ENCODE measurements around the gene KLHDC8A. TPM values are rescaled to one million over a fixed set of nuclear protein-coding genes. Genes with fewer than 3 reads are reported as not detected.

KLHDC8A gene
- total RNA-seq, 8 experiments from 2014 or later = 0.31 to 100 (median 33.0) TPM; not detected in 2

- WGBS, 10 experiments = 21 to 72% (median 60%) methylated on average over 1 to 7 of the region's 7 CpGs; no CpG with 5 or more reads in 1 of the 10 experiments
- Histone ChIP-seq H3K27ac (no peak overlapping the region), H3K4me1 (replicated peaks in 1 of 2) (peaks cover 0 to 4% of the 10 kb centered on the region in 2 donors), H3K4me3 (no peak overlapping the region)
- in situ Hi-C loops (cut with MboI; ENCODE audit: low pct_unique_long_range_greater_than_20kb in 2 of 9, low sequenced_read_pairs in 9 of 9, unreplicated experiment in 9 of 9) = loop anchor here in 3 of 9 experiments (5.0 to 25.0 kb wide), 3 partner anchors 149 to 187 kb away; no protein-coding TSS in a partner anchor
- no peak for ATAC-seq (replicated peaks in 6 of 8)
These were observed 18.7 kb downstream of the KLHDC8A start for GRCh38 chr1:205338011-205338410.

DNA sequence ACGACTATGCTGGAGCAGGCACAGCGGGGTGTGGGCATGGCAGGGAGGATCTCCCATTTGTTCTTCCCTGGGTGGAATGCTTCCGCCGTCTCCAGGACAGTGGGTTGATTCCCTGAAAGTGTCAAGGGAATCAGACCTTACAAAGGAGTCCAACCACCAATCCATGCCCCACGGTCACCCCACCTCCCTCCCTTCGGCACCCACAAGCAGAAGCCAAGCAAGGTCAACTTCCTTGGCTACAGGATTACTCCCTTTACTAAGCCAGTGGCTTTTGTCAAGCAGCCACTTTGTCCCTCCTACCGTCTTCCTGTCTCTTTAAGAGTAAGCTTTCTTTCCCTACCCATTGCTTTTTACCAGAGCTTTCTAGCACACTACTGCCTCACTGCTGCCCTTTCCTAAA, 19.2 kb downstream of the KLHDC8A start:
- Histone ChIP-seq H3K4me1 (replicated peaks in 1 of 2) (peaks cover 0 to 2% of the 10 kb centered on the region in 2 donors), H3K27ac (no peak overlapping the region), H3K4me3 (no peak overlapping the region)
- no peak for ATAC-seq (replicated peaks in 6 of 8)
- 0 to 82% (median 52%) methylated on average over 1 to 7 of the region's 7 CpGs; no CpG with 5 or more reads in 2 of the 10 experiments for WGBS, 10 experiments
- in situ Hi-C loops (cut with MboI; ENCODE audit: low pct_unique_long_range_greater_than_20kb in 2 of 9, low sequenced_read_pairs in 9 of 9, unreplicated experiment in 9 of 9) = loop anchor here in 3 of 9 experiments (5.0 to 25.0 kb wide), 3 partner anchors 150 to 187 kb away; no protein-coding TSS in a partner anchor

GRCh38 chr1:205335692-205336091, 21.0 kb downstream of the KLHDC8A start:
- H3K4me3 ChIP-seq = no peak overlapping the region
- peak; percentile 89 to 100 (median 94) for ATAC-seq (replicated peaks in 6 of 8)
- in situ Hi-C loops (cut with MboI; ENCODE audit: low pct_unique_long_range_greater_than_20kb in 2 of 9, low sequenced_read_pairs in 9 of 9, unreplicated experiment in 9 of 9) = loop anchor here in 3 of 9 experiments (5.0 to 25.0 kb wide), 3 partner anchors 152 to 189 kb away; no protein-coding TSS in a partner anchor
- peaks cover 0 to 4% of the 10 kb centered on the region in 2 donors for H3K4me1 ChIP-seq (replicated peaks in 1 of 2)
- no peak overlapping the region for H3K27ac ChIP-seq
- WGBS, 10 experiments = 0 to 25% (median 0%) methylated on average over 1 to 4 of the region's 4 CpGs; no CpG with 5 or more reads in 3 of the 10 experiments

- in situ Hi-C loops (cut with MboI; ENCODE audit: low pct_unique_long_range_greater_than_20kb in 2 of 9, low sequenced_read_pairs in 9 of 9, unreplicated experiment in 9 of 9) = loop anchor here in 2 of 9 experiments (10.0 to 25.0 kb wide), 2 partner anchors 155 to 193 kb away; no protein-coding TSS in a partner anchor
- Histone ChIP-seq H3K27ac (no peak overlapping the region), H3K4me3 (no peak overlapping the region), H3K4me1 (replicated peaks in 1 of 2) (peaks cover 0 to 4% of the 10 kb centered on the region in 2 donors)
- no peak for ATAC-seq (replicated peaks in 6 of 8)
- WGBS, 10 experiments = 0 to 90% (median 80%) methylated on average over 1 to 11 of the region's 11 CpGs; no CpG with 5 or more reads in 1 of the 10 experiments
These were observed 24.5 kb downstream of the KLHDC8A start for GRCh38 chr1:205332015-205332791.

- in situ Hi-C loops (cut with MboI; ENCODE audit: low pct_unique_long_range_greater_than_20kb in 2 of 9, low sequenced_read_pairs in 9 of 9, unreplicated experiment in 9 of 9) = loop anchor here in 2 of 9 experiments (10.0 to 25.0 kb wide), 2 partner anchors 157 to 195 kb away; no protein-coding TSS in a partner anchor
- Histone ChIP-seq H3K27ac (no peak overlapping the region), H3K4me3 (no peak overlapping the region), H3K4me1 (replicated peaks in 1 of 2) (peaks cover 2 to 6% of the 10 kb centered on the region in 2 donors)
- WGBS, 10 experiments = 50 to 83% (median 78%) methylated on average over 1 to 2 of the region's 2 CpGs; no CpG with 5 or more reads in 4 of the 10 experiments
- ATAC-seq (replicated peaks in 6 of 8) = no peak
These were observed 26.6 kb downstream of the KLHDC8A start for GRCh38 chr1:205330150-205330549.

DNA sequence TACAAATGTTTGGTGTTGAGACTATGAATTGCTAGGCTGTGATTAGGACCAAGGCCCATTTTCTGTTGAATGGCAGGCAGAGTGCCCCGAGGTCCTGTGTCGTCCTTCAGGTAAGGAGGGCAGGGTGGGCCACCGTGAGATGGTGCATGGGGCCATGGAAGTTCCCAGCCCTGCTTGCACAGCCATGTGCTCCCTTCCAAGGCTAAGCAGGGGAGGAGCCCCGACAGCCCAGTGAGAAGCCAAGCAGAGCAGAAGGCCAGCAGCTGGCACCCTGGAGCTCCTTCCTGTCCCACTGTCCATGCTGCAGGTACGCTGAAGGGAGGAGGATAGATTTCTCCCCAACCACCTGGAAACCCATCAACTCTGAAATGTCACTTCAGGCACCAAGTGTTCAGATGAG, 27.0 kb downstream of the KLHDC8A start:
- Histone ChIP-seq H3K4me1 (replicated peaks in 1 of 2) (peaks cover 4 to 9% of the 10 kb centered on the region in 2 donors), H3K4me3 (no peak overlapping the region), H3K27ac (no peak overlapping the region)
- 20 to 83% (median 64%) methylated on average over 1 to 4 of the region's 5 CpGs; no CpG with 5 or more reads in 4 of the 10 experiments for WGBS, 10 experiments
- in situ Hi-C loops (cut with MboI; ENCODE audit: low pct_unique_long_range_greater_than_20kb in 2 of 9, low sequenced_read_pairs in 9 of 9, unreplicated experiment in 9 of 9) = loop anchor here in 4 of 9 experiments (10.0 to 25.0 kb wide), 3 partner anchors 55 to 195 kb away; no protein-coding TSS in a partner anchor
- peak in 1 of 8 experiments; percentile 19 for ATAC-seq (replicated peaks in 6 of 8)

DNA sequence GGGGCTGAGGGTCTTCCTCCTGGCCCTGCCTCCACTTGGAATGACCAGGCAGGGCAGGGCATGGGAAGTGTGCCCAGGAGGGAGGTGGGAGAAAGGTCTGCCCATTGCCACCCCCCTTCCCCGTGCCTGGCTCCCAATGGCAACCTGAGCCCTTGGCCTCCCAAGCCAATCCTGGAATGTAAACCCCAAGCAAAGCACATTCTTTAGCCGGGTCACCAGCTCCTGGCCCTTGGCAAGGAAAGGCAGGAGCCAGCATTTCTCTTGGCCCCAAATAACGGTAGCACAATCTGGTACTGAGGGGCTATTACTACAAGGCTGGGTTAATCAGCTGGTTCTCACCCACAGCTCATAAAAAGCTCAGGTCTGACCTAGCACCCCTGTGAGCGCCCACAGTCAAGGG, 28.2 kb downstream of the KLHDC8A start:
- in situ Hi-C loops (cut with MboI; ENCODE audit: low pct_unique_long_range_greater_than_20kb in 2 of 9, low sequenced_read_pairs in 9 of 9, unreplicated experiment in 9 of 9) = loop anchor here in 3 of 9 experiments (10.0 to 25.0 kb wide), 2 partner anchors 54 to 159 kb away; no protein-coding TSS in a partner anchor
- ATAC-seq (replicated peaks in 6 of 8) = no peak
- Histone ChIP-seq H3K4me3 (no peak overlapping the region), H3K4me1 (replicated peaks in 1 of 2) (peaks cover 4 to 9% of the 10 kb centered on the region in 2 donors), H3K27ac (no peak overlapping the region)
- 14 to 82% (median 65%) methylated on average over 1 to 3 of the region's 4 CpGs; no CpG with 5 or more reads in 2 of the 10 experiments for WGBS, 10 experiments

- H3K4me1 ChIP-seq (replicated peaks in 1 of 2) = peaks cover 4 to 11% of the 10 kb centered on the region in 2 donors
- H3K27ac ChIP-seq = no peak overlapping the region
- WGBS, 10 experiments = 17 to 100% (median 77%) methylated on average over 1 to 9 of the region's 11 CpGs; no CpG with 5 or more reads in 1 of the 10 experiments
- peak in 1 of 8 experiments; percentile 9 for ATAC-seq (replicated peaks in 6 of 8)
- H3K4me3 ChIP-seq = no peak overlapping the region
- in situ Hi-C loops (cut with MboI; ENCODE audit: low pct_unique_long_range_greater_than_20kb in 2 of 9, low sequenced_read_pairs in 9 of 9, unreplicated experiment in 9 of 9) = loop anchor here in 3 of 9 experiments (10.0 to 25.0 kb wide), 2 partner anchors 52 to 160 kb away; no protein-coding TSS in a partner anchor
These were observed 29.8 kb downstream of the KLHDC8A start for GRCh38 chr1:205326812-205327466.

DNA sequence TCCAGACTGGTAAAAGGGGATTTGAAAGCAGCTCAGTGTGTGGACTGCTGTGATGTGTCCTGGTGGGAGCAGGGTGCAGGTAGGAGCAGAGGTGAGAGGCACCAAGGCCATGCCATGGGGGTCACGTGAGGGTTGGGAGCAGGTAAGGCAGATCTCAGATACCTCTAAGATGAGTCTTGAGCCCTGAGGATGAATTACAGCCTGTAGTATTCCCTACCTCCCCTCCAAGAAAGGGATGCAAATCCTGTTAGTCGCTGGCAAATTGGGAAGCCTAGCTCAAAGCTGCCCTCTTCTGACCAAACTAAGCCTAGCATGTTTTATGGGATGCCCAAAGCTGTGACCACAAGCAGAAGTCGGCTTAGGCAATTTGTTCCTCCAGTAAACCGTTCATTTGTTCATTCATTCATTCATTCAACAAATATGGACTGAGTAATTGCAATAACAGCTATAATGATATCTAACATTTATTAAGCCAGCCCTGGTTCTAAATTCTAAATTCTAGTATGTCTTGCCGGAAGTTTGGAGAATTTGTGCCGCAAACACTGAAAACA, 31.3 kb downstream of the KLHDC8A start:
- H3K27ac ChIP-seq = no peak overlapping the region
- WGBS, 10 experiments = 0 to 67% (median 46%) methylated on average over 2 to 6 of the region's 6 CpGs; no CpG with 5 or more reads in 2 of the 10 experiments
- peaks cover 7 to 9% of the 10 kb centered on the region in 2 donors for H3K4me1 ChIP-seq (replicated peaks in 1 of 2)
- in situ Hi-C loops (cut with MboI; ENCODE audit: low pct_unique_long_range_greater_than_20kb in 2 of 9, low sequenced_read_pairs in 9 of 9, unreplicated experiment in 9 of 9) = loop anchor here in 3 of 9 experiments (10.0 to 25.0 kb wide), 2 partner anchors 51 to 162 kb away; no protein-coding TSS in a partner anchor
- peak; percentile 8 to 29 (median 12) for ATAC-seq (replicated peaks in 6 of 8)
- no peak overlapping the region for H3K4me3 ChIP-seq

- WGBS, 10 experiments = 40 to 100% (median 90%) methylated on average over 1 to 5 of the region's 6 CpGs; no CpG with 5 or more reads in 4 of the 10 experiments
- no peak overlapping the region for H3K4me3 ChIP-seq
- peaks cover 12% of the 10 kb centered on the region in 2 donors for H3K4me1 ChIP-seq (replicated peaks in 1 of 2)
- no peak overlapping the region for H3K27ac ChIP-seq
- ATAC-seq (replicated peaks in 6 of 8) = no peak
- in situ Hi-C loops (cut with MboI; ENCODE audit: low pct_unique_long_range_greater_than_20kb in 2 of 9, low sequenced_read_pairs in 9 of 9, unreplicated experiment in 9 of 9) = loop anchor here in 4 of 9 experiments (5.0 to 25.0 kb wide), 3 partner anchors 42 to 163 kb away; no protein-coding TSS in a partner anchor
These were observed 31.9 kb downstream of the KLHDC8A start for GRCh38 chr1:205324781-205325180.

DNA sequence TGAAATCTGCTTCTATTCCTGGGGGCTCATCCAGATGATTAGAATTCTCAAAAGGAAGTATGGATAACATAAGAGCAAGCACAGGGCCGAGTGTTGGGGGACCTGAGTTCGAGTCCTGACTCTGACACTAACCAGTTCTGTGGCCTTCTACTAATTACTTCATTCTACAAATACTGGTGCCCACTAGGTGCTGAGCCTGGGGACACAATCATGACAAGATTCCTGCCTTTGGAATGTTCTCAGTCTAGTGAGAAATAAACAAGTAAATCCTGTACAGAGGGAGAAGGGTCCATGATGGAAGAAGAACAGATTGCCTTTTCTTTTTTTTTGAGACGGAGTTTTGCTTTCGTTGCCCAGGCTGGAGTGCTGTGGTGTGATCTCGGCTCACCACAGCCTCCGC, 32.9 kb downstream of the KLHDC8A start:
- peaks cover 21% of the 10 kb centered on the region in 2 donors for H3K4me1 ChIP-seq (replicated peaks in 1 of 2)
- H3K27ac ChIP-seq = no peak overlapping the region
- ATAC-seq (replicated peaks in 6 of 8) = no peak
- no peak overlapping the region for H3K4me3 ChIP-seq
- in situ Hi-C loops (cut with MboI; ENCODE audit: low pct_unique_long_range_greater_than_20kb in 2 of 9, low sequenced_read_pairs in 9 of 9, unreplicated experiment in 9 of 9) = loop anchor here in 4 of 9 experiments (5.0 to 10.0 kb wide), 2 partner anchors 41 to 49 kb away; no protein-coding TSS in a partner anchor
- WGBS, 10 experiments = 18 to 93% (median 78%) methylated on average over 2 to 6 of the region's 6 CpGs; no CpG with 5 or more reads in 4 of the 10 experiments

- WGBS, 10 experiments = 8 to 100% (median 70%) methylated on average over 1 to 5 of the region's 5 CpGs
- Histone ChIP-seq H3K4me1 (replicated peaks in 1 of 2) (peaks cover 39 to 40% of the 10 kb centered on the region in 2 donors), H3K4me3 (peak overlapping the region in 3 of 5 donors; percentile 67 to 89 (median 68)), H3K27ac (no peak overlapping the region)
- in situ Hi-C loops (cut with MboI; ENCODE audit: low pct_unique_long_range_greater_than_20kb in 2 of 9, low sequenced_read_pairs in 9 of 9, unreplicated experiment in 9 of 9) = loop anchor here in 4 of 9 experiments (5.0 to 10.0 kb wide), 2 partner anchors 40 to 47 kb away; no protein-coding TSS in a partner anchor
- ATAC-seq (replicated peaks in 6 of 8) = no peak
These were observed 34.8 kb downstream of the KLHDC8A start for GRCh38 chr1:205321959-205322283.
